Mesothelial cell of epicardium (in vitro differentiated cells): ENCODE data around the gene OBSL1. TPM values are rescaled to one million over a fixed set of nuclear protein-coding genes. Genes with fewer than 3 reads are reported as not detected.

Source experiments
- DNase-seq, 2 experiments: peaks; one replicate each; pipeline ENCODE4 v3.0.0; 2021; ENCODE audit warnings: low spot score in 2 of 2; ENCODE audit not compliant: unreplicated experiment in 2 of 2
- H3K27ac Mint-ChIP-seq: 2 replicates; pipeline ENCODE4 v1.8.0; 2021; ENCODE audit warnings: mixed read lengths
- H3K27me3 Mint-ChIP-seq: 2 replicates; pipeline ENCODE4 v1.8.0; 2021; ENCODE audit warnings: low read depth, mixed read lengths
- H3K36me3 Mint-ChIP-seq: 2 replicates; pipeline ENCODE4 v1.8.0; 2021; ENCODE audit warnings: mixed read lengths
- H3K4me1 Mint-ChIP-seq: 2 replicates; pipeline ENCODE4 v1.8.0; 2021; ENCODE audit warnings: mixed read lengths
- H3K4me3 Mint-ChIP-seq: 2 replicates; pipeline ENCODE4 v1.8.0; 2021; ENCODE audit warnings: mild to moderate bottlenecking, moderate library complexity, mixed read lengths
- H3K9me3 Mint-ChIP-seq: 2 replicates; pipeline ENCODE4 v1.8.0; 2021; ENCODE audit warnings: mixed read lengths
- total RNA-seq: library from RNA; stranded (reverse); gene quantifications from 3 replicates; pipeline ENCODE4 v1.2.1, GENCODE V29; 2021
- TF ChIP-seq, protein P1 (sequence below): fragments of 200-600 bp; sonication (generic); IDR thresholded peaks from one replicate; pipeline ENCODE4 v1.5.0; 2021; ENCODE audit warnings: antibody characterized with exemption; ENCODE audit not compliant: unreplicated experiment

OBSL1 gene
- total RNA-seq, 1 donor from 2014 or later = 319 TPM

- peaks cover 67% of the 10 kb centered on the region for H3K27me3 Mint-ChIP-seq
- H3K9me3 Mint-ChIP-seq = no peaks in the 10 kb centered on the region
- H3K36me3 Mint-ChIP-seq = no peaks in the 10 kb centered on the region
- H3K27ac Mint-ChIP-seq = no peak overlapping the region
- no peak for DNase-seq
- TF ChIP-seq, protein P1, sequence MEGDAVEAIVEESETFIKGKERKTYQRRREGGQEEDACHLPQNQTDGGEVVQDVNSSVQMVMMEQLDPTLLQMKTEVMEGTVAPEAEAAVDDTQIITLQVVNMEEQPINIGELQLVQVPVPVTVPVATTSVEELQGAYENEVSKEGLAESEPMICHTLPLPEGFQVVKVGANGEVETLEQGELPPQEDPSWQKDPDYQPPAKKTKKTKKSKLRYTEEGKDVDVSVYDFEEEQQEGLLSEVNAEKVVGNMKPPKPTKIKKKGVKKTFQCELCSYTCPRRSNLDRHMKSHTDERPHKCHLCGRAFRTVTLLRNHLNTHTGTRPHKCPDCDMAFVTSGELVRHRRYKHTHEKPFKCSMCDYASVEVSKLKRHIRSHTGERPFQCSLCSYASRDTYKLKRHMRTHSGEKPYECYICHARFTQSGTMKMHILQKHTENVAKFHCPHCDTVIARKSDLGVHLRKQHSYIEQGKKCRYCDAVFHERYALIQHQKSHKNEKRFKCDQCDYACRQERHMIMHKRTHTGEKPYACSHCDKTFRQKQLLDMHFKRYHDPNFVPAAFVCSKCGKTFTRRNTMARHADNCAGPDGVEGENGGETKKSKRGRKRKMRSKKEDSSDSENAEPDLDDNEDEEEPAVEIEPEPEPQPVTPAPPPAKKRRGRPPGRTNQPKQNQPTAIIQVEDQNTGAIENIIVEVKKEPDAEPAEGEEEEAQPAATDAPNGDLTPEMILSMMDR = no peak
- H3K4me1 Mint-ChIP-seq = peaks cover 50% of the 10 kb centered on the region
- no peak overlapping the region for H3K4me3 Mint-ChIP-seq
Observed at GRCh38 chr2:219517954-219518778, 53.2 kb downstream of the OBSL1 start.

DNA sequence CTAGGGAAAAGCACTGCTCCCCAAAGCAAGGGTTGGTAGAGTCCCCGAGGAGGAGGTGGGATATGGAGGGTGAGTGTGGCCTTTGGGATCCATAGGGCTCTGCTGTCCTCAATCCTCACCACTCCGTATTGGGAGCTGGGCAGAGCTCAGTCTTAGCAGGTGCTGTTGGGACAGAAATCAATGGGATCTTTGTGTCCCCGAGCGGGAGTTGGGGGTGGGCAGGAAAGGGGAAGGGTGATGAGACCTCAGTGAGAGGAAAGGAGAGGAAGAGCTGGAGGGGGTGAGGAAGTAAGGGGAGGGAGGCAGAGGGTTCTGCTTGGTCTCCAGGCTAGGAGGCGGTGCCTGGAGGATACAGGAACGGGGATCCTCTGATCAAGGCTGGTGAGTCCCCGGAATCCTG lies 54.5 kb downstream of the OBSL1 start:
- TF ChIP-seq, protein P1 = no peak
- no peak overlapping the region for H3K27ac Mint-ChIP-seq
- H3K36me3 Mint-ChIP-seq = no peaks in the 10 kb centered on the region
- no peak for DNase-seq
- H3K4me1 Mint-ChIP-seq = peaks cover 53% of the 10 kb centered on the region
- peaks cover 77% of the 10 kb centered on the region for H3K27me3 Mint-ChIP-seq
- no peaks in the 10 kb centered on the region for H3K9me3 Mint-ChIP-seq
- H3K4me3 Mint-ChIP-seq = no peak overlapping the region

- no peaks in the 10 kb centered on the region for H3K36me3 Mint-ChIP-seq
- TF ChIP-seq, protein P1 = no peak
- H3K27ac Mint-ChIP-seq = no peak overlapping the region
- no peaks in the 10 kb centered on the region for H3K9me3 Mint-ChIP-seq
- DNase-seq = no peak
- H3K27me3 Mint-ChIP-seq = peaks cover 84% of the 10 kb centered on the region
- H3K4me3 Mint-ChIP-seq = no peak overlapping the region
- H3K4me1 Mint-ChIP-seq = peaks cover 49% of the 10 kb centered on the region
Observed at GRCh38 chr2:219515874-219516629, 55.3 kb downstream of the OBSL1 start.

DNA sequence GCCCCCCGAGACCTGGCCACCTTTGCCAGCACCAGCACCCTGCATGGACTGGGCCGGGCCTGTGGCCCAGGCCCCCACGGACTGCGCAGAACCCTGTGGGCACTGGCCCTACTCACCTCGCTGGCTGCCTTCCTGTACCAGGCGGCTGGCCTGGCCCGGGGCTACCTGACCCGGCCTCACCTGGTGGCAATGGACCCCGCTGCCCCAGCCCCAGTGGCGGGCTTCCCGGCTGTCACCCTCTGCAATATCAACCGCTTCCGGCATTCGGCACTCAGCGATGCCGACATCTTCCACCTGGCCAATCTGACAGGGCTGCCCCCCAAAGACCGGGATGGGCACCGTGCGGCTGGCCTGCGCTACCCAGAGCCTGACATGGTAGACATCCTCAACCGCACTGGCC lies 56.5 kb downstream of the OBSL1 start:
- no peaks in the 10 kb centered on the region for H3K9me3 Mint-ChIP-seq
- peaks cover 88% of the 10 kb centered on the region for H3K27me3 Mint-ChIP-seq
- peaks cover 49% of the 10 kb centered on the region for H3K4me1 Mint-ChIP-seq
- no peak for DNase-seq
- TF ChIP-seq, protein P1 = no peak
- no peak overlapping the region for H3K27ac Mint-ChIP-seq
- H3K36me3 Mint-ChIP-seq = no peaks in the 10 kb centered on the region
- no peak overlapping the region for H3K4me3 Mint-ChIP-seq

- TF ChIP-seq, protein P1 = no peak
- no peak for DNase-seq
- H3K4me1 Mint-ChIP-seq = peaks cover 55% of the 10 kb centered on the region
- H3K9me3 Mint-ChIP-seq = no peaks in the 10 kb centered on the region
- peaks cover 89% of the 10 kb centered on the region for H3K27me3 Mint-ChIP-seq
- H3K4me3 Mint-ChIP-seq = peak within 1 kb of the TSS; percentile 52
- H3K27ac Mint-ChIP-seq = peak within 1 kb of the TSS; percentile 39
- no peaks in the 10 kb centered on the region for H3K36me3 Mint-ChIP-seq
Observed at GRCh38 chr2:219514196-219514761, 57.1 kb downstream of the OBSL1 start, which contains the start of gene ASIC4. TSS of gene ASIC4 (plus strand) at chr2:219514482. CDS start at chr2:219514725, 243 bp downstream.
